ENCODE measurements around the gene MTM1.

MTM1 gene

GRCh38 chrX:150544222-150544787 lies 24.1 kb upstream of the MTM1 start:
- no peak for TF ChIP-seq CTCF (IDR thresholded peaks at IDR 0.05)

GRCh38 chrX:150544835-150545770 lies 23.3 kb upstream of the MTM1 start:
- TF ChIP-seq CTCF (IDR thresholded peaks at IDR 0.05) = no peak

GRCh38 chrX:150546711-150547153 lies 21.7 kb upstream of the MTM1 start:
- TF ChIP-seq CTCF (IDR thresholded peaks at IDR 0.05) = no peak

- no peak for TF ChIP-seq CTCF (IDR thresholded peaks at IDR 0.05)
Measured at GRCh38 chrX:150547375-150548115, 20.9 kb upstream of the MTM1 start.

GRCh38 chrX:150548251-150548650 lies 20.2 kb upstream of the MTM1 start:
- TF ChIP-seq CTCF (IDR thresholded peaks at IDR 0.05) = no peak

GRCh38 chrX:150548684-150549083 lies 19.7 kb upstream of the MTM1 start:
- no peak for TF ChIP-seq CTCF (IDR thresholded peaks at IDR 0.05)

- no peak for TF ChIP-seq CTCF (IDR thresholded peaks at IDR 0.05)
Measured at GRCh38 chrX:150551963-150552362, 16.5 kb upstream of the MTM1 start.
